ENCODE data around the gene GPR107. TPM values are rescaled to one million over a fixed set of nuclear protein-coding genes. Genes with fewer than 3 reads are reported as not detected.

Gene GPR107
- polyA plus RNA-seq, 2 of the 4 experiments (the other 2 are of a cell fraction): 28.1 to 45.1 TPM

Small RNA genes within 50 kb of the gene (small RNA-seq; reads per million reads assigned to genes)
- gene RF00019: 0 reads per million in 6 experiments

Other genes with a start within 250 kb of the GPR107 start
- 74.9 and 77.3 TPM in 2 replicates for gene TOR1A, start 229.8 kb upstream of the GPR107 start, polyA plus RNA-seq (2011; rRNA removed)
- gene TOR1A, start 229.8 kb upstream of the GPR107 start, polyA plus RNA-seq (2017; fragmentation: RNase III; extraction: RNeasy Plus Mini Kit Qiagen cat#74134 plus additional on column Dnase treatment): 52.3 to 58.7 TPM (median 54.0 TPM) in 3 replicates
- 58.0 and 91.4 TPM in 2 replicates for gene C9orf78, start 218.6 kb upstream of the GPR107 start, polyA plus RNA-seq (2011; rRNA removed)
- 111 to 131 TPM (median 127 TPM) in 3 replicates for gene C9orf78, start 218.6 kb upstream of the GPR107 start, polyA plus RNA-seq (2017; fragmentation: RNase III; extraction: RNeasy Plus Mini Kit Qiagen cat#74134 plus additional on column Dnase treatment)
- gene USP20, start 218.4 kb upstream of the GPR107 start, polyA plus RNA-seq (2011; rRNA removed): 3.8 and 3.9 TPM in 2 replicates
- gene USP20, start 218.4 kb upstream of the GPR107 start, polyA plus RNA-seq (2017; fragmentation: RNase III; extraction: RNeasy Plus Mini Kit Qiagen cat#74134 plus additional on column Dnase treatment): 5.0 to 5.9 TPM (median 5.9 TPM) in 3 replicates
- 15.6 and 17.9 TPM in 2 replicates for gene FNBP1, start 10.7 kb upstream of the GPR107 start, polyA plus RNA-seq (2011; rRNA removed)
- 10.3 to 11.4 TPM (median 10.6 TPM) in 3 replicates for gene FNBP1, start 10.7 kb upstream of the GPR107 start, polyA plus RNA-seq (2017; fragmentation: RNase III; extraction: RNeasy Plus Mini Kit Qiagen cat#74134 plus additional on column Dnase treatment)
- gene NCS1, start 118.5 kb downstream of the GPR107 start, polyA plus RNA-seq (2011; rRNA removed): 19.1 and 21.9 TPM in 2 replicates
- gene NCS1, start 118.5 kb downstream of the GPR107 start, polyA plus RNA-seq (2017; fragmentation: RNase III; extraction: RNeasy Plus Mini Kit Qiagen cat#74134 plus additional on column Dnase treatment): 16.5 to 17.9 TPM (median 17.3 TPM) in 3 replicates
- gene HMCN2, start 211.9 kb downstream of the GPR107 start, polyA plus RNA-seq (2011; rRNA removed): not detected in 2 replicates
- gene HMCN2, start 211.9 kb downstream of the GPR107 start, polyA plus RNA-seq (2017; fragmentation: RNase III; extraction: RNeasy Plus Mini Kit Qiagen cat#74134 plus additional on column Dnase treatment): 0.01 to 0.04 TPM in 2 of 3 replicates, not detected in the other

Measured in A549 (cell line).